ENCODE data around the gene ANKS3.

- TF ChIP-seq SP1 (IDR thresholded peaks at IDR 0.05) (no peak), SUZ12 (IDR thresholded peaks at IDR 0.05) (no peak), FOXK2 (IDR thresholded peaks at IDR 0.05) (no peak), FOXM1 (IDR thresholded peaks at IDR 0.05; ENCODE audit: borderline replicate concordance) (no peak), ZNF384 (IDR thresholded peaks at IDR 0.05) (no peak), BHLHE40 (IDR thresholded peaks at IDR 0.05; ENCODE audit: borderline replicate concordance) (no peak), FOXA1 (IDR thresholded peaks at IDR 0.05) (no peak)
Measured at GRCh38 chr16:4775005-4775404, 40.9 kb upstream of the ANKS3 start.

All from HEK293T (cell line).